NCI-H2107 treated with DMSO at 0.1 percent for 48 hours (cell line): ENCODE data around the gene CCDC149.
A peak's percentile ranks its signal among the peaks of the same experiment; 100 is the strongest.

Experiments used
- DNase-seq: peaks from one replicate; lab custom pipeline; 2025; ENCODE audit not compliant: unreplicated experiment; lab: John Stamatoyannopoulos, UW

CCDC149 gene

DNA sequence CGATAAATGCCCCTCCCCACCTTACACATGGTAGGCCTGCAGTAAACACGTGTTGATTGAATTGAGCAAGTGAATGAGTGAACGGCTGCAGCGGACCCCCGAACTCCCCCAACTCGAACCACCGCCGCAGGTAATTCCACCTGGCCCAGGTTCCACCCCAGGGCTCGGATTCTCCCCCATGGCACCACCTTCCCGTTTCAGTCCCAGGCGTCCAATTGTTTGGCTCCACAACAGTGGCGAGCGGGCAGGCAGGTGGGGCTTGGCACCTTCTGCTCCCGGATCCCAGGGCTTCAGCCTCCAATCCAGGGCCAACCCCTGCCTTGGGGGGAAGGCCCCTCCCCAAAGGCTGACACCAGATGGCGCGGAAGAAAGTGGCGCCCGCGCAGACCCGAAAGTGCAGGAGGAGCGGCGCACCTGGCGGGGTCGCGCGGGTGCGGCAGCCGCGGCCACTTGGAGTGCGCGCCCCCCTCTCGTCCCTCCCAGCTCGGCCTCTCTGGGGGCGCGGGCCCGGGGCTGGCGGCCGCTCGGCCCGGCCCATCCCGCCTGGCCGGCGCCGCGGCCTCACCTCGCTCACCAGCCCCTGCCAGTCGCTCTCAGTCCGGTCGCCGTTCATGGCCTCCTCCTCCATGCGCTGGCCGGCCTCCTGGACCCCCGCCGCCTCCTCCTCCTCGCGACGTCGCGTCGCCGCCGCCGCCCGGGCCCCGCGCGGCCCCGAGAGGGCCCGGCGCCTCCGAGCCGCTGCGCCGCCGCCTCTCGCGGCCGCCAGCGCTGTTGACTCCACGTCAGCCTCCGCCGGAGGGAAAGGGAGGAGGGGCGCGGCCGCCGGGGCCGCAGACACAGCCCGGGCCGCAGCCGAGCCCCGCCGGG, at the start of gene CCDC149:
TSS of gene CCDC149 (minus strand) at position 791 of the 867 bp plus-strand sequence. CDS start at position 613, 178 bp downstream.
- DNase-seq: peak; percentile 53

DNA sequence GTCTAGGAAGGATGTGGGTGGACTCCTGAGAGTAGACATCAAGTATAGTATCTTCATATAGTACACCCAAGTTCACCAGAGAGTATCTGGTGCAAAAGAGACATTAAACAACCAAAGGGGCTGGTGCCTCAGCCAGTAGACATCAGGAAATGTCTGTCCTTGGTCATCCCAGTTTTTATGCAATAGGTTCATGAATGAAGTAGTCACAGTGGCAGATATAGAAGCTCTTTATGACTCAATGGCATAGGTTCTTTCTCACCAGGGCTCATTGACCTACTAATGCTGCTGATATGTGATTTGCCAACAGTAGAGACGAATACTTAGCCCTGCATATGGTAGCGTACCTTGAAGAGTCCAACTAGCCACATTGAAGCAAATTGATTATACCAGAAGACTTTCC, 45.0 kb upstream of the CCDC149 start:
- DNase-seq: no peak

DNA sequence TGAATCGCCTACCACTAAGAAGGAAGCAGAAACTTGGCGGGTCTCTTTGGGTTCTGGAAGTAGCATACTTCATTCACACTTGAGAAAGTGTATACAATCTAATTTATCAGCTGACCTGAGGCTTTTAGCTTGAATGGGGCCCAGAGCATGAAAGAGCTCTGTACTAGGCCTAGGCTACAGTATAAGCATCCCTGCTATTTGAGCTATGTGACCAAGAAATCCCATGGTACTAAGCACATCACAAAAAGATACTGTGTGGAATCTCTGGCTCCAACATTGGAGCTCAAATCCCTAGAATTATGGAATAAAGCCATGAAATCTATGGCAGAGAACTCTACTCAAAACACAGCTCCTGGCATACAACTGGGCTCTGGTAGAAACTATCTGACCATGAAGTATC, 43.9 kb upstream of the CCDC149 start:
- DNase-seq: no peak

DNA sequence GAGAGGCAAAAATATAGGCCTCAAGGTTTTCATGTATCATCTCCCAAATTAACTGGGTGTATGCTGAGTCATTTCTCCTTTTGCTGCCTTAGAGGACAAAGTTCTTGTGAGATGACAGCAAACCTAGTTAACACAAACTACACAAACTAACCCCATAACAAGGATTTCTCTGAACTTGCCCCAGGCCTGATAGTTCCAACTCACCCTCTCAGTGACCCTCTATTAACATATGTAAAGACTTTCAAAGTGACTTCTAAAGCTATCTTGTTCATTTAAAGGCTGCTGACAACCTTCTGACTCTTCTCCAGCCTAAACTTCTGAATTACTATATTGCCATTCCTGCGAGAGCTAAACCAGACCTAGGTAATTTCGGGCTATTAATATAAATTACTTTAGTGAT, 43.2 kb upstream of the CCDC149 start:
- no peak for DNase-seq

DNA sequence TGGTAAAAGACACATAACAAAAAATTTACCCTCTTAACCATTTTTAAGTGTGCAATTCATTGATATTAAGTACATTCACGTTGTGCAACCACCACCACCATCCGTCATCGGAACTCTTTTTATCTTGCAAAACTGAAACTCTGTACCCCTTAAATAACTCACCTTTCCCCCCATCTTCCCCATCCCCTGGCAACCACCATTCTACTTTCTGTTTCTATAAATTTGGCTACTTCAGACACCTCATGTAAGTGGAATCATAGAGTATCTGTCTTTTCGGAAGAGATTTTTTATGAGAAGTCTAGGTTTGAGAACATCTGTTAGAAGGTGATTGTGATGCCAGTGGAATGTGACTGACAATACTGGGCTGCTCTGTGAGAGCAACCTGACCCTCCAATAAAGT, 39.8 kb upstream of the CCDC149 start:
- DNase-seq: no peak

DNA sequence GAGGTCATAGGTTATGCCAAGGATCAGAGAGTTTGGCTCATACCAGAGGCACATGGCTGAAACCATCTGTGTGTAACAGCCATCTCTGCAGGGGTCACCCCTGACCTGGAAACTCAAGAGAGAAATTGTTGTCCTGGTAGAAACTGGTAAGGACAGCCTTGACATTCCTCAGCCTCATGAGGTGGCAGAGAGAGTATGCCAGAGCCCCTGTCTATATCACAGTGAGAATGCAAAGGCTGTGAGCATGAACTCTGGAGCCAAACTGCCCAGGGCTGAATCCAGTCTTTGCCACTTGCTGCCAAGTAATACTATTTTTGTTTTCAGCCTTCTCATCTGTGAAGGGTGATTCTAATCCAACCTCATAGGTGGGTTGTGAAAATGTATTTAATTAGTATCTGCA, 37.1 kb upstream of the CCDC149 start:
- no peak for DNase-seq

DNA sequence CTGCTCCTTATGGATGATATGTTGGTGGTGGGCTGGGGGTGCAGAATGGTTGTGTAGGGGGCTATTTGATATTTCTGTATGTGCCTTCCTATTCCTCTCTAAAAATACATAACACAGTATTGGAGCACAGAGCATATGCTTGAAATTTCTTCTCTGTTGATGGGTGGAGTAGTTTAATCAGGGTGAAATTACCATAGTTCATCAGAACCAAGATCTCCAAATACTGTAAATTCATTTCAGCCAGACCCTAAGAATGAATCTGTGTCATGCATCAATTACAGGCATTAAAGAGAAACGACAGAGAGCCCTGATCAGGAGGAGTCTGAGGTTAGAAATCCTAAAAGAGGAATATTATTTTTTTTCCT, 25.1 kb upstream of the CCDC149 start:
- no peak for DNase-seq

DNA sequence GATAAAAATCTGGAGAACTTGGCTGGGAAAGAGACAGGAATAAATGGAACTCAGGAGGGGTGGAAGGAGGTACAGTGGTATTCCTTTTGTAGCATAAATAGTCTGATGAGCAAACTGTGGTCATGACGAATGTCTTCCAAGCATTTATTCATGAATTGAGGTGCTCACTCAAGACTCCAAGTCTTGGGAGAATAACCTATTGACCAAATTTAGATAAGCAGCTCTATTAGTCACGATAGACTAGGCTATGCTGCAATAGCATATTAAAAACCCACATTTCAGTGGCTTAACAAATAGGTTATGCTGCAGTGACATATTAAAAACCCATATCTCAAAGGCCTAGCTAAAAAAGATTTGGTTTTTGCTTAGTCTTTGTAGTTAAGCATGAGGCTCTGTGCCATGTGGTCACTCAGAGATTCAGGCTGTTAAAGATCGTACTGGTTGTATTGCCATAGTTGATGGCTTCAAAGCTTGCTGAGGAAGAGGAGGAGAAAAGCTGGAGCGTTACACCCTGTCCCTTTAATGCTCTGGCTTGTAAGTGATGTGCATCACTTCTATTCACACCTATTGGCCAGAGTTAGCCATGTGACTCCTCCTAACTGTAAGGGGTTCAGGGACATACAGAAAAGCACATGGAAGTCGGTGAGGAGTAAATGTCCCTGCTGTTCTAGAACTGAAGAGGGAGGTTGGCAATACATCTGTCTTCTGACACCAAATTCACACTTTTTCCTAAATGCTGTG, 24.5 kb upstream of the CCDC149 start:
- DNase-seq: no peak

DNA sequence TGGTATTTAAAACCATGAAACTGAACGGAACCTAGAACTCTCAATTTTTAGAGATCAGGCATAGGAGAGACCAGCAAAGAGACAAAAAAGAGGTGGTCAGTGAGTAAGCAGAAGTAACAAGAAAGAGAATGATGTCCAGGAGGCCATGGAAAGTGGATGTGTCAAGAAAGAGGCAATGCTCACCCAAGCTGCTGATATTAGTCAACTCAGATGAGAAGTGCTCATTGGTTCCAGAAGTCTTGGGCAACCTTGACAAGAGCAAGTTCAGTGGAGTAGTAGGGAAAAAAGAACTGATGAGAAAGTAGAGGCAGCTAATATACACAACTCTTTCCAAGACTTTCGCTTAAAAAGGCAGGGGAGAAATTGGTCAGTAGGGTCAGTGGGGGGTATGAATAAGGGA, 23.0 kb upstream of the CCDC149 start:
- no peak for DNase-seq

DNA sequence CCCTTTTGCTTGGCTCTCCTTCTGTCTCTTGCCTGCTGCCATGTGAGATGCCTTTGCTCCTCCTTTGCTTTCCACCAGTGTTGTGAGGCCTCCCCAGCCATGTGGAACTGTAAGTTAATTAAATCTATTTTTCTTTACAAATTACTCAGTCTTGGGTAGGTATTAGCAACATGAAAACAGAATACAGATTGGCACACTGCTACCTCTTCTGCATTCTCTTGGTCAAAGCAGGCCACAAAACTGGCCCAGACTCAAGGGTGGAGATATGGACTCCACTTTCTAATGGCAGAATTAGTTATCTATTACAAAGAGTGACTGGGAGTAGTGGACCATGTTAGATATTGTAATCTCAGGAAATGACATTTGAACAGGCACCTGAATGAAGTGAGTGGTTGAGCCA, 21.5 kb upstream of the CCDC149 start:
- no peak for DNase-seq

DNA sequence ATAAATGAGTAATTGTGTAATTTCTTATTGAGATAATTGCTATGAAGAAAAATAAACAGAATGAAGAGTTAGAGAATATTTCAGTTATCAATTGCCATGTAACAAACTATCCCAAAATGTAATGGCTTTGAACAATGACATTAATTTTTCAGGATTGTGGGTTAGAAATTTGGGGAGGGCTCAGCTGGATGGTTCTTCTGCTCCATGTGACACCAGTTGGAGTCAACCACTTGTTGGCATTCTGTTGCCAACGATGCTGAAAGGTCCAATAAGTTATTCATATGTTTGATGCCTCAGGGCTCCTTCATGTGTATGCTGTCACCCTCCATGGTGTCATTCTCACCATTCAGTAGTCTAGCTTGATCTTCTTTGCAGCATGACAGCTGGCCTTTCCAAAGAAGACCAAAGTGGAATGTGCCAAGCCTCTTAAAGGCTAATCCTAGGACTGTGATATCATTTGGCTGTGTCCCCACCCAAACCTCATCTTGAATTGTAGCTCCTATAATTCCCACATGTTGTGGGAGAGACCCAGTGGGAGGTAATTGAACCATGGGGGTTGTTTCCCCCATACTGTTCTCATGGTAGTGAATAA, 20.9 kb upstream of the CCDC149 start:
- DNase-seq: no peak

DNA sequence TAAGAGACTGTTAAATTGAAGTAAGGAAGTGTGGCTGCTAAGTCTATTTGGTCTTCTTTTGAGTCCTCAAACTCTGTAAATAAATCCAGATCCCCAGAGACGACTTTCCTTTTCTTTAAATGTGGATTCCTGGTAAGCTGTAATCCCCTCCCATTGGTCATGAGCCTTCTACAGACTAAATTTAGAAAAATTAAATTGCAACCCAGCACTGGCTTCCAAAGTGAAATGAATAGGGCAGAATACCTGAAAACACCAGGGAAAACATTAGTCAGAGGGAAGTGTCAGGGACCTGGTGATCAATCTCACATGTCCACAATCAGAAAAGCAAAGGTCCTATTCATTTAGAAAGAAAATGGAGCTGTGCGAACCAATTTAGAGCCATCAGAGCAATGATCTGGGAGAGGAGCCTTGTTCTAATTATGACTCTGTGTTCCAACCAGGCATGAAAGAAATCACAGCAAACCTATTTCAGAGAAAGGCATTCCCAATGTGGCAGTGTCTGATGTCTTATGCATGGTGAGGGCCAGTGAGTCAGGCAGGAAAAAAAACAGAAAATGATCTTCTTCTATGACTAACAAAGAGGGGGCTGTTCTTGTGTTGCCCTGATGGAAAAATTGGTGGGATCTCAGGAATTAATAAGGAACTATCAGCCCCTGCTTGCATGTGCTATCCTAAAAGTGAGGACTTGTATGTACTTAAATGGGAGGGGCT, 19.8 kb upstream of the CCDC149 start:
- DNase-seq: no peak

DNA sequence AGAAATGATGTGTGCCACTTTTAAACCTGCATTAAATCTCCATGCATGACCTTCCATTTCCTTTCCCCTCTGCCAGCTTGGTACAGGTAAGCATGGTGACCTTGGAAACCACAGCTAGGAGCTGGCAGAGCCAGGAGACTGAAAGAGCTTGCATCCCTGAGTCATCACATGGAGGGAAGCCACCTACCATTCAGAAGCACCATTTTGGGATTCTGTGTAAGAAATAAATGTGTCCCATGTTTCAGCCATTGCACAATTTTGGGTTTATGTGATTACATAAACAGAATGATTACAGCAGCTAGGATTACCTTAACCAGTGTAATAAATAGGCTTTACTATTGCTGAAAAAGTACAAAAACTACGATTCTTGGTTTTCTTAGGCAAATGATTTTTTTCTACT, 17.3 kb upstream of the CCDC149 start:
- DNase-seq: no peak

DNA sequence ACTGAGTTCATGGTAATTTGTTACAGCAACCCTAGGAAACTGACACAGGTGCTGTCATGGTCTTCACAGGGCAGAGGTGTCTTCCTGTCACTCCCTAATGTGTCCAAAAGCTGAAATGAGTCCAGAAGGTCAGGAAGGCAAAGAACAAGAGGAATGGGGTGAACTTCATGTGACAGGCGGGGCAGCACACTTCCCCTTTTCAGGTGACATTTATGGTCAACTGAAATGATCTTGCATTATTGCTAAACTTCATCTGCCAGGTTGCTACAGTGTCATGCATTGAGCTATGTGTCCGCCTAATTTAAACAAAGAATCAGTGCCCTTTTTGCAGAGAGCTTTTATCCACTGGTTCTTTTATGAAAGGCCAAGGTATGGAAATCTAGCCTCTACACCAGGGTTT, 15.9 kb upstream of the CCDC149 start:
- no peak for DNase-seq

DNA sequence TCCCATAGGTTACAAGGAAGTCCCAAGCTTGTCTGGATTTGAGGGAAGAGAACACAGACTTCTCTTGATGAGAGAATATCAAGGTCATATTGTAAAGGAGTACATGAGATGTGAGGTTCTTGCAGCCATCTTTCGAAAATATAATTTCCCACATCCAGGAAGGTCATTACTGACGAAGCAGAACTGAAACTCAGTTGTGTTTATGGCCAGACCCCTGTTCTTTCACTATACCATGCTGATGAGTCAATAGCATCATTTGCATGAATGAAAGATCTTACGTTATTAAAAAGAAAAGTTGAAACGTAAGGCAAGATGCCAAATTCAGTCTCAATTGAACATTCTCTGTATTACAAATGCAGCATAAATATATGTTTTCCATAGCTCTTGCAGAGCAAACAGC, 14.2 kb upstream of the CCDC149 start:
- no peak for DNase-seq

DNA sequence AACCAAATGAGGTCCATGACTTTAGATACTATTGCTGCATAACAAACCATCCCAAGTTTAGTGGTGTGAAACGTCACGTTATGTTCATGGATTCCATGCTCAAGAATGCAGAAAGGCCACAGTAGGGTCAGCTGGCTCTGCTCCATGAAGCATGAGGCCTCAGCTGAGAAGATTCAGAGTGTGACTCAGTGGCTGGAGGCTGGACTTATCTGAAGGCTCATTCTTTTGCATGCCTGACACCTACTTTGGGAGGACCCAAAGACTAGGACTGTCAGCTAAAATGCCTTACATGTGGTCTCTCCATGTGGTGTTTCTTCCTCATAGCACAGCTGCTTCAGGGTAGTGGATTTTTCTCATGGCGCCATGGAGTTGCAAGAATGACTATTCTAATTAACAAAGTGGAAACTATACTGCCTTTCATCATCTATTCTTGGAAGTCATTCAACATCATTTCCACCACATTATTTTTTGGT, 11.5 kb upstream of the CCDC149 start:
- DNase-seq: no peak

DNA sequence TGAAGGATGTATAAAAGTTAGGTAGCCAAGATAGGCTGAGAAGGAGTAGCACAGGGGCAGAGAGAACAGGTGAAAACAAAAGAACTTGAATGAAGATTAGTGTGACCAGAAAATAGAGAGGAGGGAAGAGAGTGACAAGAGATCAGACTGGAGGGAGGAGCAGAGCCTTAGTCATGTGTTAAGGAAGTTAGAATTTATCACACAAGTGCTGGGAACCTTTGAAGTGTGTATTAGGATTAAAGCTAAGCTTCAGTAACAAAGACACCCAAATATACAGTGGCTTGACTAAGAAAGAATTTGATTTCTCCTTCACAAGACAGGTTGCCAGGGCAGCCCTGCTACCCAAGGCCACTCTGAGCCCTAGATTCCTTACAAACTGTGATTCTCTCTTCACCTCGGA, 10.7 kb upstream of the CCDC149 start:
- DNase-seq: no peak

DNA sequence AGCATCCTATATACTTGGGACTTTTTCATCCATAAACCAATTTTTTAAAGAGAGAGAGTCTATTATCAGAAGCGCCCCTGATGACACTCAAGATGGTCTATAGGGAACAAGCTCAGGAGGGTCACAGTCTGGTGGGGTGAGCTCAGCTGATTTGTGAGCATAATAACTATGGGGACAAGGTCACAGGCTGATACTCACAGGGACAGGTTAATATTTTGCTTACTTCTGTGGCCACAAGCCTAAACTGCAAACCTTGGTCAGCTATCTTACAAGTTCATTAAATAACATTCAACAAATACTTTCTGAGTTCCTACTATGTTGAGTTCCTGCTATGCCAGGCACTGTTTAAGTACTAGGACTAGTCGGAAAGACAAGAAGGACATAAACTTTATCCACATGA, 10.2 kb upstream of the CCDC149 start:
- DNase-seq: no peak

DNA sequence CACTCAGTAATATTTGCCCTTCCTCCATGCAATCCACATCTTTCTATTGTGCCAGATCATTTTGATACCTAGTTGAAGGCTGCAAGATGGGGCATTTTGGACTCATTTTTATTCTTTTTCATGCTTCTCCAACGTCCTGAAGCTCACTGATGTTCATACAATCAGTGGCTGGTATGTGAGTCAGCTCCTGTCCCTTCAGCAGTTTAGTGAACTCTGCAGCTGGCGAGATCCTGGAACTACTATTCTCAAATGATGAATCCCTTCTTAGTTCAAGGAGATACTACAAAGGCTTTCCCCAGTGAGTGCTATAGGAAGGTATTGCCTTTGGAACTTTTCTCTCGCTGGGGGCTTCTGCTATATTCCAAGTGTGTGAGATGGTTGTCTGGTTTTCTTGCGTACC, 9.6 kb upstream of the CCDC149 start:
- no peak for DNase-seq

DNA sequence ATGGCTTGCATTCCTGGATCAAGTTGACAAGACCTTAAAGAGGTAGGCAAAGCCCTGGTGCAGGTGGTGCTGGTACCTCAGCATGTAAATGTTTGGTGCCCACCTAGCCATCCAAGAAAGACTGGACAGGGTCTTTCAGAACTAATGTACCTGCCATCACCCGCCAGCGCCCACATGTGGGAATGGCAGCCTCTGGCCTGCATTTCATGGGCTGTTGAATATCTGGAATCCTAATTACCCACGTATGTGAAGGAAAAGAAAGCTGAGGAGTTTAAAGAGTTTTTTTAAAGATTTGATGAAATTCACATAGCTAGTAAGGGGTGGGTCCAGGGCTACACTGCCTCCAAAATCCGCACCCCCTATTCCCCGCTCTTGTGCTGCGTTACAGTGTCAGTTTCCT, 8.6 kb upstream of the CCDC149 start:
- DNase-seq: no peak

DNA sequence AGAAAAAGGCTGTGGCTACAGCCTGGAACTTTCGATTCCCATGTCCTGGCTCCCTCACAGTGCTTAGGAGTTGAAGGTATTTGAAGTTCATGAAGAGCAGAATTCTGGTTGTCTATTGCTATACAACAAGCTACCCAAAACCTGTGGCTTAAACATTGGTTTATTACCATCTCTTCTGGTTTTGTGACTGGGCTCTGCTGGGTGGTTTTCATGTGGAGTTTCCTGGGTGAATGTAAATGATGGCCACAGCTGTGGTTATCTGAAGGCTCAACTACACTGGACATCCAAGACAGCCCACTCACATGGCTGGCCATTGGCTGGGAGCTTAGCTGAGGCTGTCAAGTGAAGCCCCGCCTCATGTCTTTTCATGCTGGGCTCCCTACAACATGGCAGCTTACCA, 7.2 kb upstream of the CCDC149 start:
- no peak for DNase-seq
